ENCODE results near the gene THSD4. TPM values are rescaled to one million over a fixed set of nuclear protein-coding genes. Genes with fewer than 3 reads are reported as not detected.

THSD4 gene
- polyA plus RNA-seq, 1 donor (not counting 4 experiments of a cell fraction or from before 2014, with no cell fraction given): 24.5 TPM

GRCh38 chr15:71568227-71568626, 453.0 kb downstream of the THSD4 start:
- Histone ChIP-seq H2AFZ (ENCODE audit: control insufficient read depth, low read length) (no peak overlapping the region), H3K4me2 (ENCODE audit: control insufficient read depth, extremely low read depth, insufficient read depth, low read depth, low read length) (no peak overlapping the region), H4K20me1 (ENCODE audit: control insufficient read depth, extremely low read depth, insufficient read depth, low read length) (no peaks in the 10 kb centered on the region), H3K9ac (ENCODE audit: control insufficient read depth, extremely low read depth, insufficient read depth, low read length) (no peak overlapping the region), H3K27me3 (ENCODE audit: control insufficient read depth, extremely low read depth, insufficient read depth, low read length) (no peaks in the 10 kb centered on the region), H3K9me3 (ENCODE audit: control insufficient read depth, low read depth, low read length) (no peaks in the 10 kb centered on the region), H3K27ac (ENCODE audit: control insufficient read depth, insufficient read depth, low read length) (no peak overlapping the region), H3K9me1 (ENCODE audit: control insufficient read depth, extremely low read depth, insufficient read depth, low read length) (no peaks in the 10 kb centered on the region), H3K4me1 (ENCODE audit: control insufficient read depth, extremely low read depth, insufficient read depth, low read length) (peaks cover 39% of the 10 kb centered on the region), H3K36me3 (ENCODE audit: control insufficient read depth in 2 of 2, extremely low read depth in 1 of 2, insufficient read depth in 2 of 2, low read length in 2 of 2) (no peaks in the 10 kb centered on the region), H3K79me2 (ENCODE audit: control insufficient read depth, insufficient read depth, low read length) (no peaks in the 10 kb centered on the region), H3K4me3 (ENCODE audit: control insufficient read depth in 2 of 3, extremely low read depth in 1 of 3, insufficient read depth in 2 of 3, low read depth in 1 of 3, low read length in 3 of 3) (no peak overlapping the region)
- no peak for DNase-seq (ENCODE audit: low read depth, low spot score)
- no peak for TF ChIP-seq EZH2 (IDR thresholded peaks at IDR 0.05; ENCODE audit: low read length)
- TF ChIP-seq CTCF (optimal IDR thresholded peaks at IDR 0.05 in 1 of 3, IDR thresholded peaks at IDR 0.05 in 1 of 3, conservative IDR thresholded peaks at IDR 0.05 in 1 of 3; ENCODE audit: extremely low read depth in 1 of 3, insufficient read depth in 2 of 3, low read length in 3 of 3): no peak
- dilution Hi-C loops (cut with MboI; ENCODE audit: extremely low pct_ligation_motif_present, low sequenced_read_pairs): no loop called here
- FAIRE-seq: no peak

GRCh38 chr15:71570736-71571135, 455.5 kb downstream of the THSD4 start:
- FAIRE-seq: no peak
- Histone ChIP-seq H3K27ac (ENCODE audit: control insufficient read depth, insufficient read depth, low read length) (no peak overlapping the region), H3K4me1 (ENCODE audit: control insufficient read depth, extremely low read depth, insufficient read depth, low read length) (peaks cover 28% of the 10 kb centered on the region)

More at GRCh38 chr15:71570736-71571135, 455.5 kb downstream of the THSD4 start:
- Histone ChIP-seq H3K9me3 (ENCODE audit: control insufficient read depth, low read depth, low read length) (no peaks in the 10 kb centered on the region), H4K20me1 (ENCODE audit: control insufficient read depth, extremely low read depth, insufficient read depth, low read length) (no peaks in the 10 kb centered on the region), H3K79me2 (ENCODE audit: control insufficient read depth, insufficient read depth, low read length) (no peaks in the 10 kb centered on the region), H2AFZ (ENCODE audit: control insufficient read depth, low read length) (no peak overlapping the region), H3K9ac (ENCODE audit: control insufficient read depth, extremely low read depth, insufficient read depth, low read length) (no peak overlapping the region), H3K9me1 (ENCODE audit: control insufficient read depth, extremely low read depth, insufficient read depth, low read length) (no peaks in the 10 kb centered on the region), H3K36me3 (ENCODE audit: control insufficient read depth in 2 of 2, extremely low read depth in 1 of 2, insufficient read depth in 2 of 2, low read length in 2 of 2) (no peaks in the 10 kb centered on the region), H3K4me3 (ENCODE audit: control insufficient read depth in 2 of 3, extremely low read depth in 1 of 3, insufficient read depth in 2 of 3, low read depth in 1 of 3, low read length in 3 of 3) (no peak overlapping the region), H3K27me3 (ENCODE audit: control insufficient read depth, extremely low read depth, insufficient read depth, low read length) (no peaks in the 10 kb centered on the region), H3K4me2 (ENCODE audit: control insufficient read depth, extremely low read depth, insufficient read depth, low read depth, low read length) (no peak overlapping the region)
- dilution Hi-C loops (cut with MboI; ENCODE audit: extremely low pct_ligation_motif_present, low sequenced_read_pairs): no loop called here
- TF ChIP-seq EZH2 (IDR thresholded peaks at IDR 0.05; ENCODE audit: low read length): no peak
- TF ChIP-seq CTCF (optimal IDR thresholded peaks at IDR 0.05 in 1 of 3, IDR thresholded peaks at IDR 0.05 in 1 of 3, conservative IDR thresholded peaks at IDR 0.05 in 1 of 3; ENCODE audit: extremely low read depth in 1 of 3, insufficient read depth in 2 of 3, low read length in 3 of 3): no peak
- DNase-seq (ENCODE audit: low read depth, low spot score): no peak
